HG03575 (cell line): ENCODE results near the gene ADRB1.

Source experiments
- ATAC-seq: cut with Tn5 transposase; IDR thresholded peaks from one replicate; pipeline ENCODE4 v1.9.1; 2021; ENCODE audit not compliant: unreplicated experiment, insufficient number of reproducible peaks, low FRiP score; ENCODE audit errors: extremely low read depth

The ADRB1 gene

GRCh38 chr10:114045136-114046086 lies 1.7 kb downstream of the ADRB1 start:
- no peak for ATAC-seq

GRCh38 chr10:114046087-114046458 lies 2.4 kb downstream of the ADRB1 start:
- ATAC-seq, result no peak

- no peak for ATAC-seq
These were observed 4.8 kb downstream of the ADRB1 start for GRCh38 chr10:114048472-114048871.

DNA sequence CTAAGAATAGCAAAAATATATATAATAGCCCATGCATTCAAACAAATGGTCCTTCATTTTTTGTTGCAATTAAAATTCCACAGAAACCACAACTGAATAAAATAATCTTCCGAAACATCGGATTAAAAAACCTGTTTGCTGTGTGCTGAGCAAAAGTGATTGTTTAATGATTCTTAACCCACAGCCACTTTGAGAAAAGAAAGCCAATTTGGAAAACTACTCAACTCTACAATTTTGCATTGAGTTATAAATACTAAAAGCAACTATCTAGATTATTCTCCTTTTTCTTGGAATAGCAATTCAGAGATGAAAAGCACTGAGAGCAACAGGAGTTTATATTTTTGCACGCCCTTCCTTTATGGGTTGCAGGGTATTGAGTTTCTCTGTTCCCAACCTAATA lies 8.0 kb downstream of the ADRB1 start:
- no peak for ATAC-seq

GRCh38 chr10:114052255-114052654 lies 8.6 kb downstream of the ADRB1 start:
- ATAC-seq, result no peak

GRCh38 chr10:114053946-114054345 lies 10.3 kb downstream of the ADRB1 start:
- ATAC-seq, result no peak

- ATAC-seq, result no peak
These were observed 14.2 kb downstream of the ADRB1 start for GRCh38 chr10:114057855-114058254.

DNA sequence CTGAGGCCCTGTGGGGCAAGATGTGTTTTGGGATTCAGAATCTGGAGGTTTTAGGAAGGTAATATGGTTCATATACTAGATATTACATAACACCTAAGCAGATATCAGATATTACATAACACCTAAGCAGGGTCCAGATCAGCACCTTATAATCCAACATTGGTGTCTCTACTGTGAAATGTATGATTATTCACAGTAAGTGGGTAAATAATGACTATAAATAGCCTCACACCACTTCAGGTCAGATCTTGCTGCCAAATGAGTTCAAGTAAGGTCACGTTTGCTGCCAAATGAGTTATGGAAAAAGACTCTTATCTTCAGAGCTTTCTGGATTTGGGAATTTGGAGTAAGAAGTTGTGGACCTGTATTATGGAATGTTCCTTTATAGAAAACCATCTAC lies 14.6 kb downstream of the ADRB1 start:
- no peak for ATAC-seq

- no peak for ATAC-seq
These were observed 15.9 kb downstream of the ADRB1 start for GRCh38 chr10:114059561-114059960.

GRCh38 chr10:114060456-114060855 lies 16.8 kb downstream of the ADRB1 start:
- ATAC-seq, result no peak

DNA sequence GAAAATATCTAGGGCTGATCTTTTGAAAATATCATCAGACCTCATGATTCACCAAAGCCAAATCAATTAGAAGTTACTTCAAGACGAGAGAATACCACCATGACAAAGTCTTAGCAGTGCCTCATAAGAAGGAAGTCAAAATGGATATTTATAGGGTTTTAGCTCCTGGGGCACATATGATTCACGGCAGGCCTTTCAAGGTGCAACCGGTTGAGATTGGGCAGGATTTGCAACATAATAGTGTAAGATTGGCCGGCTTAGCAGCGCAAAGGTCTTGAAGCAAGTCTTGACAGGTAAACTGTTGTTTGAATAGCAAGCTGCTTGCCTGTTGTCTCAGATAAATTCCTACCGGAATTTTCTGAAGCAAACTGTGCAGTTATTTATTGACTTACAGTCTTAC lies 17.5 kb downstream of the ADRB1 start:
- ATAC-seq, result no peak

DNA sequence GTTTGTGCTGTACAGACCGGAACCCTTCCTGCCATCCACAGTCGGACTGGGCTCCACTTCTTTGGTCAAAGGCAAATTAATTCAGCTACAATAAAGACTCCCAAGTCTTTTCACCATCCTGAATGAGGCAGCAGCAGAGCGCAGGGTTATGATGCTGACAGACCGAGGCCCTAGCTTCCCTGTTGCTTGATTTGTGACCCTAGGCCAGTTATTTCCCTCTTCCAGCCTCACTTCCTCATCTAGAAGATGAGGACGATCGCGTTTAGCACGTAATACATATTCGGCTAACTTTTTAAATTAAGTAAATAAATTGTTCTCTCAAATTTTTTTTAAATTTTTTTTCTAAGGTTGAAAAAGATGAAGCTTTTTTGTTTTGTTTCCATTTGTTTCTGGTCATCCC lies 18.1 kb downstream of the ADRB1 start:
- no peak for ATAC-seq

DNA sequence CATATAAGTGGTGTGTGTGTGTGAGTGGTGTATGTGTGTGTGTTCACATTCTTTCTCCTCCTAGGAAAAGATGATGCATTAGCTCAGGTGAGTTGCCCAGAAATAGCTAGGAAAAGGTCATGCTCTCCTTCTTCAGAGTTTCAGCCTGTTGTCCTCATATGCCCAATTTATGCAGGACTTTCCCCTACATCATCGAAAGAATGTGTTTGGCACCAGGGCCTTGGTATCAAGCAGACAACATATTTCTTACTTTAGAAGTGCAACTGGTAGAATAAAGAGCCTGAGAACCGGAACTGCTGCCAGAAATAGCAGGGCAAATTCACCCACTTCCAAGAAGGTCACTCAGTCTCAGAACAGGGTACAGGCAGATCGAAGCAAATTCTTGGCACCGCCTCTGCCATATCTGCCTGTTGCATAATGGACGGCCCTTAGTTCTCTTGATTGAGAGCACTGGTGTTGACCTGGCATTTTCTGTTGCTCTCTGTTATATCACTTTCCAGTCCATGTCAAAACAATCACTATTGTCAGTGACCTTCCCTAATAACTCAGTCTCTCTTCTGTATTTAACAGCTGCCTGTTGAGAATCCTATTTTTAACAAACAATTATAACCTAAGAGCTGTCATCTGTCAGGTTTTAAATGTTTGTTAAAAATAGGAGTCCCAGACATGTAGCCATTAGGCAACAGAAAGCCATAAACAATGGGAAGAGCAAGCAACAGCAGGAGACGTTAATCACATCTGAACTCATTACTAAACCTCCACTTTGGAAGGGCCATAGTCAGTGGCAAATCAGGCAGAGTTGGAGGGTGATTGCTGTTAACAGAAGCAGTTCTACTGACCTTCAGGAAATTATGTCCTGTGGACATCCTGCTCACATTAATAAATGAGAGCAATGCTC lies 20.7 kb downstream of the ADRB1 start:
- no peak for ATAC-seq

DNA sequence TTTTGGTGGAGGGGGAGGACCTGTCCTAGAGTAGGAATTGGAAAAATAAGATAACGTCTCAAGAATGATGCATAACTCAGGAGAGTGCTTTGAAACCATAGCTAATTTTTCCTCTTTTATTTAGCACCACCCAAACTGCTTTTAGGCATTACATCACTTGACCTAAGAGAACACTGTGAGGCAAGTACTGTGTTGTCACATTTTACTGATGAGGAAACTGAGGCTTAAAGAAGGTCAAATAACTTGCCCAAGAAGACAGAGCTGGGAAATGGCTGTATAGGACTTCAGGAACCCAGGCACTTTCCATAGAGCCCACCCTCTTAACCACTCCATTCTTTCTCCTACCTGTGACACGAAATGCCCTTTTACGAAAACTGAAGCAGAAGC lies 21.4 kb downstream of the ADRB1 start:
- ATAC-seq, result no peak

DNA sequence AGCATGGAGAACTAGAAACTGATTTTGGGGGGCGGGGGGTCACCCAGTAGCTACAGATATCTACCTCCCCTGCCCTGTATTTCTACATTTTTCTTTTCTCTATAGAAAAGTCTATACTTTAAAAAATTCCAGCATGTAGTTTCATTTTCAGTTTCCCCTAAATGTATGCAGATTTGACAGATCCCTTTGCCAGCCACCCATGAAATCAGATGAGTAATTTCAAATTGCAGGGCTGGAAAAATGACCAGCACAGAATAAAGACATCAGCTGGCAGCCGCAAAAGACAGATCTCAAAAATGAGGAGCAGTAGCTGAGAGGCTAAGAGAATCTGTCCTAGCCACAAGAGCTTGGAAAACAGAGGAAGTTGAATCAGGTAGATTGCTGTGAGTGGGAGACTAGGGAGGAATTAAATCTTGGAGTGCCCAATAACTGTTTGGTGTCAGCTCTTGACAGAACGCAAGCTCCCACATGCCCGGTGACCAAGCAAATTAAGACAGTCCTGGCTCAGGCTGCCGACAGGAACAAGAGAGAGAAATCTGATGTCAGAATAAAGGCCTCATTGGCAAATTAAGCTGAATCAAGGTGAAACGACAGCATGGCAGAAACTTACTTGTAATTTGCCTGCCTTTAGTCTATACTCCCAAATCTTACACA lies 24.5 kb downstream of the ADRB1 start:
- ATAC-seq, result no peak

DNA sequence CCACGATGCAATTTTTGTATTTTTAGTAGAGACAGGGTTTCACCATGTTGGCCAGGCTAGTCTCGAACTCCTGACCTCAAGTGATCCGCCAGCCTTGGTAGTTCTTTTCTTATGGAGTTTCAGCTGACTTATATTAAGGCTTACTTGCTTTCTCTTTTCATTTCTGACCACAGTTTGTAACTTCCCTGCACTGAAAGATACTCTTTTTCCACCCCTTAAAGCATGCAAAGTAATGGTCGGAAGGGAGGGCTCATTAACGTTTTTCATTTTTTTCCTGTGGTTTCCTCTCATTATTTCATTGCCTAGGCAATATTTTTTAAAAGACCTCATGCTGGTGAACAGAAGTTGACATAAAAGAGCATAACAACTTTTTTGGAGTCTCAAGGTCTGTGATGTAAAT lies 27.0 kb downstream of the ADRB1 start:
- ATAC-seq, result no peak

DNA sequence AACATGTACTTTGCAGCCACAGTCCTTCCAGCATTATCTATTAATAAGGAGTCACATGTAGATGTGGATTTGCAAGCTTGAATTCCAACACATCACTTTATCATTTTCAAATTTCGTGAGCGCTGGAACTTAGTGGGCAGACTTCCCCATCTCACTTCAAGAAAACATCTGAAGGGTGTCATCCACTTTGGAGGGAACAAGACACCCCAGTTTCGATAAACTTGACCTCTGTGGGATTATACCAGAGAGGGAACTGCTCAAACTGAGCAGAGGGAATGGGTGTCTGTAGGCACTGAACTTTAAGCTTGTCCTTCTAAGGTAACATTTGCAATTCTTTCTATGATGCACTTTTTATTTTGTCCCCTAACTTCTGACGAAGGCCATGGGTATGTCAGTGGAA lies 27.5 kb downstream of the ADRB1 start:
- ATAC-seq, result no peak

DNA sequence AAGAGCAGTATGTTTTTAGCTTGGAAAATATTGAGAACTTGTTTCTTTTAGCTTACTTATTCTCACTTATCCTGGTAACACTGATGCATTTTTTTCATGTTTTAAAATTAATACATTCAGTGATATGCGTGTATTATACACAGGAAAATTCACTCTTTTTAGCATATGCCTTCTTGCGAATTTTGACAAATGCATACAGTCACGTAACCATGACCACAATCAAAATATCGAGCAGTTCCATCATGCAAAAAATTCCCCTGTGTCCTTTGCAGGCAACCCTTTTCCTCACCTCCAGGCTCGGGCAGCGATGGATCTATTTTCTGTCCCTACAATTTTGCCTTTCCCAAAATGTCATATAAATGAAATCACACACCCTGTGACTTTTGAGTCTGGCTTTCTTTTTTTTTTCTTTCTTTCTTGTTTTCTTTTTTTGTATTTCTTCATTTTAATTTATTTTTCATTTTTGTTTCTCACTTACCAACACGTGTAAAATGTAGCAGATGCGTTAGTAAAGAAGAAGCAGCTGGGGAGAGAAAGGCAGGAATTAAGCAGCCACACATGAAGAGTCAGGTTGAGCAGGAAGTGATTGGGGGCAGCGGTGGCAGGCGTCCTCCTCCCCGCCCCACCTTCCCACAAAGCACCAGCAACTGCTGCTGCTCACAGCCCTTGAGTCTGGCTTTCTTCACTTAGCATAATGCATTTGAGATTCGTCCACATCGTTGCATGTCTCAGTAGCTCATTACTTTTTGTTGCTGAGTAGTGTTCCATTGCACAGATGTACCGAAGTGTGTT lies 29.9 kb downstream of the ADRB1 start:
- no peak for ATAC-seq

DNA sequence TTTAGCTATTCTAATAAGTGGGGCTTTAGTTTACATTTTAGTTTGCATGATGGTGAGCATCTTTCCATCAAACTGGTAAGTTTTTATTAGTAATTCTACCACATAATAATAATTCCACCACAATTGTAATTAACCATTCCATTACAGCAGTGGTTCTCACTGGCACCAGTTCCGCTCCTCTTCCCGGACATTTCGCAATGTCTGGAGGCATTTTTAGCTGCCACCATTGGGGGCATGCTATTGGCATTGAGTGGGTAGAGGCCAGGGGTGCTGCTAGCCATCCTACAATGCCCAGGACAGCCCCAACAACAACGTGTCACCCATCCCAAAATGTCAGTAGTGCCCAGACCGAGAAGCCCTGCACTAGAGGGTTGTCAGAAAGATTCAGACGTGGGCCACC lies 31.4 kb downstream of the ADRB1 start:
- ATAC-seq, result no peak
